ENCODE data around the gene STING1. TPM values are rescaled to one million over a fixed set of nuclear protein-coding genes. Genes with fewer than 3 reads are reported as not detected.
A peak's percentile ranks its signal among the peaks of the same experiment; 100 is the strongest.

The STING1 gene
- total and polyA plus RNA-seq, 2 of the 13 experiments (the other 11 are each of a cell fraction or from before 2014, with no cell fraction given) = 1.3 to 4.4 TPM

DNA sequence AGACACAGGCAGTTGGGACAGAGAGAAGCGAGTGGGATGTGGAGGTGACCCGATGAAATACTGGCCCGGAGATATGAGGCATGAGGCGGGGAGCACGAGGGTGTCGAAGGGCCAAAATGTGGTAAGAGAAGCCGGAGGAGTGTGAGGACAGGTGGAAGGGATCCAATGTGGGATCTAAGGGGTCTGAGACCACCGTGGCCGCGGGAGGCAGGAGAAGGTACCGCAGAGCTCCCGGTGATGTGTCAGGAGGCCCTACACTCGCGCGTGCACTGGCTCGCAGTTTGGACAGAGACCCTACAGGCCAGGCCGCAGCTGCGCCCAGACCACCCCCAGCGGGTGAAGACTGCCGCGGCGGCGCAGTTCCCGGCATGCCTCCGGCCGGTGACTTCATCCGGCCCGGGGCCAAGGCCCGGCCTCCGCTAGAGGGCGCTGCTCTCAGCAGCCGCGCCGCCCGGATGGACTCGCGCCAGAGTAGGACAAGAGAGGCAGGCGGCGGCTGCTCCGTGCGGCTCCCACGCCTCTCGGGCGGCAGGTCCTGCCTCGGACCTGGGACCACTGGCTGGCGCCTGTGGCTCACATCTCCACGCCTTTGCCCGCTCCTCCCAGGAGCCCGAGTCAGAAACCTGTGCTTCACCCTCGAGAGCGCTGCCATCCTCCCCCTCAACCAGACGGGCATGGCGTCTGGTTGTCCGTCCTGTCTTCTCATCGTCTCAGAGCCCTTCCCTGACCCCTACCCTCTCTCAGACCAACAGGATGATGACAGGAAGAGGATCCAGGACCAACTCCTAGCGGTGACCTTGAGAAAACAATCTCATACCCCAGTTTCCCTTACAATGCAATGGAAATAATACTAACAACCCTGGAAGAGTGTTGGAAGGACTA lies 35.4 kb upstream of the STING1 start (continued):
- 0 out of 2 replicates have a peak, but pooled peaks have one; percentile 58 for TF ChIP-seq BRCA1 (CRISPR knock-in tag; IDR thresholded peaks at IDR 0.05)
- TF ChIP-seq ZNF460 (CRISPR knock-in tag; IDR thresholded peaks at IDR 0.05; ENCODE audit: borderline replicate concordance) = no peak
- TF ChIP-seq PHF20 (CRISPR knock-in tag; IDR thresholded peaks at IDR 0.05) = peak; percentile 84
- peak; percentile 94 for TF ChIP-seq ZNF790 (CRISPR knock-in tag; IDR thresholded peaks at IDR 0.05; ENCODE audit: borderline replicate concordance)
- TF ChIP-seq ZNF850 (CRISPR knock-in tag; conservative IDR thresholded peaks at IDR 0.05) = no peak
- TF ChIP-seq ZNF547 (CRISPR knock-in tag; IDR thresholded peaks at IDR 0.05) = peak; percentile 86; the same call in 1 of the 2 replicates
- peak; percentile 72 for TF ChIP-seq SAFB2 (CRISPR knock-in tag; IDR thresholded peaks at IDR 0.05; ENCODE audit: borderline replicate concordance, low read depth)
- TF ChIP-seq TFDP2 (CRISPR knock-in tag; IDR thresholded peaks at IDR 0.05) = peak; percentile 83; the same call in 1 of the 2 replicates
- peak; percentile 94 for TF ChIP-seq MXD4 (CRISPR knock-in tag; IDR thresholded peaks at IDR 0.05)
- TF ChIP-seq NFYC (CRISPR knock-in tag; IDR thresholded peaks at IDR 0.05) = no peak
- no peak for TF ChIP-seq SP1 (IDR thresholded peaks at IDR 0.05)
- TF ChIP-seq SP1 (CRISPR knock-in tag; IDR thresholded peaks at IDR 0.05) = peak; percentile 52; the same call in 1 of the 2 replicates
- TF ChIP-seq RBFOX2 (IDR thresholded peaks at IDR 0.05; ENCODE audit: low read depth, low read length) = peak; percentile 95
- no peak for TF ChIP-seq PCBP2 (optimal IDR thresholded peaks at IDR 0.05; ENCODE audit: low read depth, low read length, poor library complexity, severe bottlenecking)
- TF ChIP-seq, protein P1, sequence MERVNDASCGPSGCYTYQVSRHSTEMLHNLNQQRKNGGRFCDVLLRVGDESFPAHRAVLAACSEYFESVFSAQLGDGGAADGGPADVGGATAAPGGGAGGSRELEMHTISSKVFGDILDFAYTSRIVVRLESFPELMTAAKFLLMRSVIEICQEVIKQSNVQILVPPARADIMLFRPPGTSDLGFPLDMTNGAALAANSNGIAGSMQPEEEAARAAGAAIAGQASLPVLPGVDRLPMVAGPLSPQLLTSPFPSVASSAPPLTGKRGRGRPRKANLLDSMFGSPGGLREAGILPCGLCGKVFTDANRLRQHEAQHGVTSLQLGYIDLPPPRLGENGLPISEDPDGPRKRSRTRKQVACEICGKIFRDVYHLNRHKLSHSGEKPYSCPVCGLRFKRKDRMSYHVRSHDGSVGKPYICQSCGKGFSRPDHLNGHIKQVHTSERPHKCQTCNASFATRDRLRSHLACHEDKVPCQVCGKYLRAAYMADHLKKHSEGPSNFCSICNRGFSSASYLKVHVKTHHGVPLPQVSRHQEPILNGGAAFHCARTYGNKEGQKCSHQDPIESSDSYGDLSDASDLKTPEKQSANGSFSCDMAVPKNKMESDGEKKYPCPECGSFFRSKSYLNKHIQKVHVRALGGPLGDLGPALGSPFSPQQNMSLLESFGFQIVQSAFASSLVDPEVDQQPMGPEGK (CRISPR knock-in tag; IDR thresholded peaks at IDR 0.05) = 0 out of 2 replicates have a peak, but pooled peaks have one; percentile 20
- peak; percentile 89 for TF ChIP-seq MYC (CRISPR knock-in tag; IDR thresholded peaks at IDR 0.05; ENCODE audit: borderline replicate concordance)
- TF ChIP-seq NFKB2 (CRISPR knock-in tag; IDR thresholded peaks at IDR 0.05; ENCODE audit: borderline replicate concordance) = peak; percentile 87
- peak; percentile 30 for TF ChIP-seq HMG20B (CRISPR knock-in tag; conservative IDR thresholded peaks at IDR 0.05)
- TF ChIP-seq, protein P2, sequence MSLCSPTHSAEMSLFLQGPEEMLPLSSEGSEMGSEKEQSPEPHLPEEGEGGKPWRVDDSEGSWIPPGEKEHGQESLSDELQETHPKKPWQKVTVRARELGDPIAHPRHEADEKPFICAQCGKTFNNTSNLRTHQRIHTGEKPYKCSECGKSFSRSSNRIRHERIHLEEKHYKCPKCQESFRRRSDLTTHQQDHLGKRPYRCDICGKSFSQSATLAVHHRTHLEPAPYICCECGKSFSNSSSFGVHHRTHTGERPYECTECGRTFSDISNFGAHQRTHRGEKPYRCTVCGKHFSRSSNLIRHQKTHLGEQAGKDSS (CRISPR knock-in tag; IDR thresholded peaks at IDR 0.05; ENCODE audit: borderline replicate concordance, low read depth) = peak; percentile 81; the same call in 1 of the 2 replicates
- 0 out of 2 replicates have a peak, but pooled peaks have one; percentile 31 for TF ChIP-seq ZNF572 (CRISPR knock-in tag; IDR thresholded peaks at IDR 0.05)
- TF ChIP-seq ZNF766 (CRISPR knock-in tag; IDR thresholded peaks at IDR 0.05; ENCODE audit: borderline replicate concordance) = 0 out of 2 replicates have a peak, but pooled peaks have one; percentile 35
- no peak for TF ChIP-seq ATAD3A (CRISPR knock-in tag; IDR thresholded peaks at IDR 0.05)
- TF ChIP-seq HNRNPLL (IDR thresholded peaks at IDR 0.05; ENCODE audit: low read depth, low read length, poor library complexity, severe bottlenecking) = peak; percentile 68
- TF ChIP-seq SUZ12 (IDR thresholded peaks at IDR 0.05; ENCODE audit: low read depth, low read length) = peak; percentile 34; the same call in 1 of the 2 replicates
- TF ChIP-seq ZNF451 (CRISPR knock-in tag; IDR thresholded peaks at IDR 0.05) = peak; percentile 86; the same call in 1 of the 2 replicates
- TF ChIP-seq XRCC5 (optimal IDR thresholded peaks at IDR 0.05; ENCODE audit: low read length) = peak; percentile 94

Data from HepG2 (cell line).